OCI-LY7 (cell line): ENCODE data around the gene HMCES. TPM values are rescaled to one million over a fixed set of nuclear protein-coding genes. Genes with fewer than 3 reads are reported as not detected.

Experiments used
- BruUV-seq: library from RNA; stranded (reverse); fragments of 400-500 nt; replicated peaks from 2 replicates; lab custom pipeline; 2021; lab: Mats Ljungman, UMichigan
- CTCF ChIA-PET: fragments of 300-600 bp; sonication (Branson Sonifier 250); formaldehyde crosslinking; loops from one replicate; lab custom pipeline; 2022; ENCODE audit warnings: antibody characterized with exemption; ENCODE audit not compliant: unreplicated experiment; lab: Charles Lee
- POLR2A ChIA-PET: fragments of 300-600 bp; sonication (Branson Sonifier 250); formaldehyde crosslinking; loops from one replicate; lab custom pipeline; 2022; ENCODE audit warnings: antibody characterized with exemption; lab: Charles Lee
- DNase-seq: peaks from one replicate; pipeline ENCODE4 v3.0.0-alpha.2; 2015; ENCODE audit warnings: low spot score
- H2AFZ ChIP-seq: fragments of 200-600 bp; sonication (generic), shearing (Covaris generic); 2 replicates; pipeline ENCODE4 v1.6.1; 2014; ENCODE audit warnings: mild to moderate bottlenecking, antibody characterized with exemption, low read length, moderate library complexity
- H3K27ac ChIP-seq: fragments of 200-600 bp; sonication (generic); 2 replicates; pipeline ENCODE4 v1.5.1; 2014; ENCODE audit warnings: mixed run types, low read depth, mild to moderate bottlenecking, moderate library complexity, low read length, inconsistent platforms; ENCODE audit not compliant: poor library complexity, severe bottlenecking
- H3K36me3 ChIP-seq: fragments of 200-600 bp; sonication (generic); 2 replicates; pipeline ENCODE4 v1.6.1; 2014; ENCODE audit warnings: mild to moderate bottlenecking, antibody characterized with exemption, low read length, moderate library complexity, mixed read lengths; ENCODE audit not compliant: insufficient read depth
- H3K4me1 ChIP-seq: fragments of 200-600 bp; sonication (generic); 2 replicates; pipeline ENCODE4 v1.5.1; 2014; ENCODE audit warnings: mild to moderate bottlenecking, low read length; ENCODE audit not compliant: insufficient read depth, poor library complexity, severe bottlenecking
- H3K4me2 ChIP-seq: fragments of 200-600 bp; sonication (generic); 2 replicates; pipeline ENCODE4 v1.6.1; 2014; ENCODE audit warnings: mild to moderate bottlenecking, low read length
- H3K4me3 ChIP-seq: fragments of 200-600 bp; sonication (generic); 2 replicates; pipeline ENCODE4 v1.5.1; 2014; ENCODE audit warnings: mild to moderate bottlenecking, low read depth, low read length; ENCODE audit not compliant: poor library complexity, severe bottlenecking
- H3K79me2 ChIP-seq: fragments of 200-600 bp; sonication (generic); 2 replicates; pipeline ENCODE4 v1.6.1; 2016; ENCODE audit warnings: low read depth, mild to moderate bottlenecking, low read length, moderate library complexity, mixed read lengths; ENCODE audit not compliant: insufficient read depth
- H3K9me2 ChIP-seq: fragments of 200-600 bp; sonication (generic); 2 replicates; pipeline ENCODE4 v1.6.1; 2016; ENCODE audit warnings: mild to moderate bottlenecking, low read length, mixed read lengths; ENCODE audit not compliant: insufficient read depth
- H3K9me3 ChIP-seq: fragments of 200-600 bp; sonication (generic); 2 replicates; pipeline ENCODE4 v1.6.1; 2014; ENCODE audit warnings: mild to moderate bottlenecking, mixed run types, low read length, mixed read lengths
- H4K20me1 ChIP-seq: fragments of 200-600 bp; sonication (generic); 2 replicates; pipeline ENCODE4 v1.6.1; 2014; ENCODE audit warnings: mild to moderate bottlenecking, antibody characterized with exemption, low read length, moderate library complexity, mixed read lengths; ENCODE audit not compliant: insufficient read depth
- EZH2phosphoT487 ChIP-seq: fragments of 200-600 bp; sonication (generic); IDR thresholded peaks from 2 replicates; pipeline ENCODE4 v1.6.1; 2018; ENCODE audit warnings: low read depth, borderline replicate concordance, mild to moderate bottlenecking, mixed run types, antibody characterized with exemption, low read length, moderate library complexity, mixed read lengths
- intact Hi-C: fragments of 100-400 bp; cut with micrococcal nuclease; formaldehyde crosslinking; loops from one replicate; pipeline ENCODE4 v1.10.0; 2022; ENCODE audit not compliant: unreplicated experiment
- total RNA-seq, 2 experiments: library from RNA; depleted of rRNA in 1 of 2; stranded (reverse); fragments of >200 nt in 1 of 2; shearing (Covaris generic) in 1 of 2; gene quantifications; 2 replicates each; pipeline ENCODE4 v1.2.3, GENCODE V29; 2014 to 2022
- TF ChIP-seq, protein P1 (sequence below): fragments of 200-600 bp; sonication (generic); conservative IDR thresholded peaks from 2 replicates; pipeline ENCODE4 v1.5.1; 2014; ENCODE audit warnings: mild to moderate bottlenecking, antibody characterized with exemption, low read length, moderate library complexity, mixed read lengths

The HMCES gene
- total RNA-seq, 2 experiments from 2014 or later: 90.6 to 287 TPM

DNA sequence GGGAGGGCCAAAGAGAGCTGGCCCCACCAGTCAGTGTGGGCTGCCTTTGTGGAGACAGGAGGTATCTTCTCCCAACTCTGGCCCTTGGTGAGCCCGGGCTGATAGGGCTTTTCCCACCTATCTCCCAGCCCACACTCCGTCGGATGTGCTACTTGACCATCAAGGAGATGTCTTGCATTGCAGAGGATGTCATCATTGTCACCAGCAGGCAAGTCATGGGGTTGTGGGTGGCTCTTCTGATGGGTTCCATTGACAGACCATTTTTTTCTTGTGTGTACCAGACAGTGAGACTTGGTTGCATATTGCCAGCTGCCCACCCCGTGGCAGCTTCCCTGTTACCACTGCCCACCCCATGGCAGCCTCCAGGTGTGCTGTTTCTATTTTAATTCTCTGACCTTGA is 25.9 kb upstream of the HMCES start:
- no peaks in the 10 kb centered on the region for H3K9me2 ChIP-seq
- no peaks in the 10 kb centered on the region for H3K9me3 ChIP-seq
- peaks cover 23% of the 10 kb centered on the region; the same call in 1 of the 2 replicates for H3K79me2 ChIP-seq
- no peaks in the 10 kb centered on the region for H4K20me1 ChIP-seq
- H3K27ac ChIP-seq: no peak overlapping the region
- no TSS peak for BruUV-seq
- intact Hi-C loops: no loop called here
- ChIA-PET POLR2A (interaction anchor here (1.0 to 1.8 kb wide), 6 partner anchors 8 to 64 kb away, joined by 3 to 5 read pairs (median 4); partner anchors contain the start of gene HMCES), CTCF (no interaction called here)
- H2AFZ ChIP-seq: no peak overlapping the region
- no peak overlapping the region for H3K4me2 ChIP-seq
- no peak for DNase-seq
- no peak overlapping the region for H3K4me3 ChIP-seq
- no peak for TF ChIP-seq EZH2phosphoT487
- TF ChIP-seq, protein P1, sequence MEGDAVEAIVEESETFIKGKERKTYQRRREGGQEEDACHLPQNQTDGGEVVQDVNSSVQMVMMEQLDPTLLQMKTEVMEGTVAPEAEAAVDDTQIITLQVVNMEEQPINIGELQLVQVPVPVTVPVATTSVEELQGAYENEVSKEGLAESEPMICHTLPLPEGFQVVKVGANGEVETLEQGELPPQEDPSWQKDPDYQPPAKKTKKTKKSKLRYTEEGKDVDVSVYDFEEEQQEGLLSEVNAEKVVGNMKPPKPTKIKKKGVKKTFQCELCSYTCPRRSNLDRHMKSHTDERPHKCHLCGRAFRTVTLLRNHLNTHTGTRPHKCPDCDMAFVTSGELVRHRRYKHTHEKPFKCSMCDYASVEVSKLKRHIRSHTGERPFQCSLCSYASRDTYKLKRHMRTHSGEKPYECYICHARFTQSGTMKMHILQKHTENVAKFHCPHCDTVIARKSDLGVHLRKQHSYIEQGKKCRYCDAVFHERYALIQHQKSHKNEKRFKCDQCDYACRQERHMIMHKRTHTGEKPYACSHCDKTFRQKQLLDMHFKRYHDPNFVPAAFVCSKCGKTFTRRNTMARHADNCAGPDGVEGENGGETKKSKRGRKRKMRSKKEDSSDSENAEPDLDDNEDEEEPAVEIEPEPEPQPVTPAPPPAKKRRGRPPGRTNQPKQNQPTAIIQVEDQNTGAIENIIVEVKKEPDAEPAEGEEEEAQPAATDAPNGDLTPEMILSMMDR: no peak
- peaks cover 58% of the 10 kb centered on the region for H3K36me3 ChIP-seq
- H3K4me1 ChIP-seq: peaks cover 24% of the 10 kb centered on the region

DNA sequence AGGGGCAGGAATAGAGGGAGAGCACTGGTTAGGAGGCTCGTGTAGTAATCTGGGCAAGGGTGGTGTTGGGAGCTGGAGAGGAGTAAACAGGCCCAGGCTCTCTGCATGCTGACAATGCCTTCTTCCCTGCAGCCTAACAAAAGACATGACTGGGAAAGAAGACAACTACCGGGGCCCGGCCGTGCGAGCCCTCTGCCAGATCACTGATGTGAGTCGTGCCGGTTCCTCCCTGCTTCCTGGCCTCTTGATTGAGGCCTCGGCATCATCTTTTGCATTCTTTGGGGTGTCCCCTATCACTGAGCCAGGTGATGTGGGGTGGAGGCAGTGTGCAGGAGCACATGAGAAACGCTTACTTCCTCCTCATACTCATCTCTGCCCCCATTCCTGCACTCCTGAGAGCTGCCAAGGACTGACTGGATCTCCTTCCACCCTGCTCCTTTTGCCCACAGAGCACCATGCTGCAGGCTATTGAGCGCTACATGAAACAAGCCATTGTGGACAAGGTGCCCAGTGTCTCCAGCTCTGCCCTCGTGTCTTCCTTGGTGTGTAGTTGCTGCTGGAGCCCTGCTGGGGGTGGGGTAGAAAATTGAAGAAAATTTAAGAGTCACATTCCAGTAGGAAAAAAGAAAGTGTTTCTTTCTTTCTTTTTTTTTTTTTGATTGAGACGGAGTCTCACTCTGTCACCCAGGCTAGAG is 24.0 kb upstream of the HMCES start:
- H3K4me2 ChIP-seq: no peak overlapping the region
- no peak overlapping the region for H2AFZ ChIP-seq
- H3K4me1 ChIP-seq: peaks cover 14% of the 10 kb centered on the region
- ChIA-PET CTCF (no interaction called here), POLR2A (no interaction called here)
- BruUV-seq: no TSS peak
- TF ChIP-seq EZH2phosphoT487: no peak
- TF ChIP-seq, protein P1: no peak
- H3K79me2 ChIP-seq: peaks cover 11% of the 10 kb centered on the region; the same call in 1 of the 2 replicates
- DNase-seq: no peak
- H3K9me3 ChIP-seq: no peaks in the 10 kb centered on the region
- H3K4me3 ChIP-seq: no peak overlapping the region
- no peak overlapping the region for H3K27ac ChIP-seq
- H4K20me1 ChIP-seq: no peaks in the 10 kb centered on the region
- H3K9me2 ChIP-seq: no peaks in the 10 kb centered on the region
- intact Hi-C loops: no loop called here
- H3K36me3 ChIP-seq: peaks cover 75% of the 10 kb centered on the region

DNA sequence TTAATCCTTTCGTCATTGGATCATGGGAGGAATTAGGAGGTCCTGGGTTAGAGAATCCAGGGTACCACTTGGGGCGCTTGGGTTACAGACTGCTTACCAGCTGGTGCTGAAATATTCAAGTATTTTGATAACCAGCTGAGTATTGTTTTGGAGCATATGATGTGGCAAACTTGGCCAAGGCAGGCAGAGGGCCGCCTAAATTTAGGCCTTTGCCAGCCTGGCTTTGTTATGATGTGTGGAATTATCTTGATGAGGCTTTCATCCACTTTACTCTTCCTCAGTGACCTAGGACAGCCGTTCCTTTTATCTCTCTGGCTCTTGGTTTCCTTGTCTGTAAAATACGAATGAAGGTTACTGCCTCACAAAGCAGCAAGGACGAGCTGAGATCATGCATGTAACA is 22.4 kb upstream of the HMCES start:
- H3K4me1 ChIP-seq: peaks cover 7% of the 10 kb centered on the region
- ChIA-PET CTCF (no interaction called here), POLR2A (no interaction called here)
- H3K36me3 ChIP-seq: peaks cover 91% of the 10 kb centered on the region
- no peak overlapping the region for H3K4me3 ChIP-seq
- no peak overlapping the region for H2AFZ ChIP-seq
- H3K4me2 ChIP-seq: no peak overlapping the region
- H3K9me2 ChIP-seq: no peaks in the 10 kb centered on the region
- no peaks in the 10 kb centered on the region for H4K20me1 ChIP-seq
- H3K79me2 ChIP-seq: no peaks in the 10 kb centered on the region
- no peak overlapping the region for H3K27ac ChIP-seq
- DNase-seq: no peak
- intact Hi-C loops: no loop called here
- H3K9me3 ChIP-seq: no peaks in the 10 kb centered on the region
- BruUV-seq: no TSS peak
- TF ChIP-seq EZH2phosphoT487: no peak
- TF ChIP-seq, protein P1: no peak
